HL-60 (cell line): ENCODE results near the gene CD58.
A peak's percentile ranks its signal among the peaks of the same experiment; 100 is the strongest.

Experiments used
- DNase-seq, 2 experiments: peaks; one replicate each; pipeline ENCODE4 v3.0.0-alpha.2; 2010 to 2020; ENCODE audit warnings: low read depth in 1 of 2, low spot score in 1 of 2
- H3K27ac ChIP-seq: fragments of 250-450 bp; sonication (Bioruptor Pico); replicated peaks from 2 replicates; pipeline ENCODE4 v1.5.1; 2020; ENCODE audit warnings: mild to moderate bottlenecking, moderate library complexity
- H3K27me3 ChIP-seq: fragments of 250-450 bp; sonication (Bioruptor Pico); 2 replicates; pipeline ENCODE4 v1.5.1; 2021; ENCODE audit warnings: mild to moderate bottlenecking, moderate library complexity; ENCODE audit not compliant: insufficient read depth, poor library complexity, severe bottlenecking
- H3K4me3 ChIP-seq: replicated peaks from 2 replicates; pipeline ENCODE4 v1.5.1; 2011; ENCODE audit warnings: mild to moderate bottlenecking, control low read depth, low read length; ENCODE audit not compliant: insufficient read depth
- GABPA ChIP-seq: IDR thresholded peaks from 2 replicates; pipeline ENCODE4 v1.6.1; 2012; ENCODE audit warnings: low read depth
- POLR2AphosphoS5 ChIP-seq: IDR thresholded peaks from 2 replicates; pipeline ENCODE4 v1.6.1; 2012; ENCODE audit warnings: low read depth
- REST ChIP-seq: IDR thresholded peaks from 2 replicates; pipeline ENCODE4 v1.6.1; 2012; ENCODE audit warnings: low read depth; ENCODE audit not compliant: insufficient replicate concordance
- SPI1 ChIP-seq: IDR thresholded peaks from 2 replicates; pipeline ENCODE4 v1.6.1; 2012; ENCODE audit warnings: low read depth, mild to moderate bottlenecking, borderline replicate concordance
- TF ChIP-seq, protein P1 (sequence below): IDR thresholded peaks from one replicate; pipeline ENCODE4 v1.5.1; 2011; ENCODE audit warnings: low read length, control low read depth, inconsistent platforms; ENCODE audit not compliant: insufficient read depth

The CD58 gene

DNA sequence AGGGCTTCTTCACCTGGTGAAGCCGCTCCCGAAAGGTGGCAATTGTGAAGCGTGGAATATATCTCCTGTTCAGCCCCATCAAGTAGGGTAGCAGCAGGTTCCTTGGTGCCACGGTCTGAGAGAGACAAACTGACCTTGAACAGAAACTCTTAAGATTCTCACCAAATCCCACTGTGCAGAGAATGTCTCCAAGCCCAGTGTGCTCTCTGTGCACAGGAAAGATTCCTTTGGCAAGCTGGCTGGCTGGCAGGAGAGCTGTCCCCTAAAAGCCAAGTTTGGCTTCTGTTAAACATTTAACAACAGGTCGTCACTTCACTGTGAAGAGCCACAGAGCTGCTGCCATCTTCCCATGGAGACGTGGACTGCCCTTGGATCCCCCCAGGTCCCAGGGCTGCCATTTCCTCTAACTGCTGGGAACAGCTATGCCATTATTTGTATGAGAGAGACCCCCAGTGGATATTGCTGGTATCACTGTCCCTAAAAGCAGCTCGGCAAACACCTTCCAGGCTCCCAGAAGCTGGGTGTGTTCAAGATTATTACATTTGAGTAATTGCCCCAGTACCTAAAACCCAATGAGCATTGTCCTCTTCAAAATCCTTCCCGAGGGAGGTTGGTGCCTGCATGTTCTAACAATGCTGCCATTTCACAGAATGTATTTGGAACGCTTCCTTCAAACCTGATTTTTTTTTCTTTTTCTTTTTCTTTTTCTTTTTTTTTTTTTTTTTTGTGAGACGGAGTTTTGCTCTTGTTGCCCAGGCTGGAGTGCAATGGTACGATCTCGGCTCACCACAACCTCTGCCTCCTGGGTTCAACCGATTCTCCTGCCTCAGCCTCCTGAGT lies 71.8 kb downstream of the CD58 start:
- TF ChIP-seq, protein P1, sequence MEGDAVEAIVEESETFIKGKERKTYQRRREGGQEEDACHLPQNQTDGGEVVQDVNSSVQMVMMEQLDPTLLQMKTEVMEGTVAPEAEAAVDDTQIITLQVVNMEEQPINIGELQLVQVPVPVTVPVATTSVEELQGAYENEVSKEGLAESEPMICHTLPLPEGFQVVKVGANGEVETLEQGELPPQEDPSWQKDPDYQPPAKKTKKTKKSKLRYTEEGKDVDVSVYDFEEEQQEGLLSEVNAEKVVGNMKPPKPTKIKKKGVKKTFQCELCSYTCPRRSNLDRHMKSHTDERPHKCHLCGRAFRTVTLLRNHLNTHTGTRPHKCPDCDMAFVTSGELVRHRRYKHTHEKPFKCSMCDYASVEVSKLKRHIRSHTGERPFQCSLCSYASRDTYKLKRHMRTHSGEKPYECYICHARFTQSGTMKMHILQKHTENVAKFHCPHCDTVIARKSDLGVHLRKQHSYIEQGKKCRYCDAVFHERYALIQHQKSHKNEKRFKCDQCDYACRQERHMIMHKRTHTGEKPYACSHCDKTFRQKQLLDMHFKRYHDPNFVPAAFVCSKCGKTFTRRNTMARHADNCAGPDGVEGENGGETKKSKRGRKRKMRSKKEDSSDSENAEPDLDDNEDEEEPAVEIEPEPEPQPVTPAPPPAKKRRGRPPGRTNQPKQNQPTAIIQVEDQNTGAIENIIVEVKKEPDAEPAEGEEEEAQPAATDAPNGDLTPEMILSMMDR: peak; percentile 80
- TF ChIP-seq SPI1: peak; percentile 60; the same call in 1 of the 2 replicates
- TF ChIP-seq POLR2AphosphoS5: no peak
- no peak for TF ChIP-seq GABPA
- no peak for TF ChIP-seq REST
- no peak overlapping the region for H3K4me3 ChIP-seq
- peak in 1 of 2 experiments; percentile 77 for DNase-seq
- no peaks in the 10 kb centered on the region for H3K27me3 ChIP-seq
- H3K27ac ChIP-seq: no peak overlapping the region; the same call in 1 of the 2 replicates

DNA sequence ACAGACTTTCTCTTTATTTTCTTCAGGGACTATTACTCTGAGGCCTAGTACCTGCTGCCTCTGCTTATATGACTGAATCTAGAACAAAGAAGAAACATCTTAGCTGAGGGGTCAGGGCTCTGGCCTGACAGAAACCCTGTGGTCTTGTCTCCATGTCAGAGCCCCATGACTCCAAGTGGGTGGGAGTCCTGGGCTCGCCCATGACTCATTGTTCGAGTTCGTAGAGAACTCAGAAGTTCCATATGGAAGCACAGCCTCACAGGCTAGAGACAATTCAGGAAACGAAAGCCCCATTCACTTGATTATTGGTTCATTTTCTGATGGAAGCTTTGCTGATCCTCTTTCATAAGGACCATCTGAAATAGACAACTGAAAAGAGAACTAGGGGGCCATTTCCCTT lies 73.2 kb downstream of the CD58 start:
- Histone ChIP-seq H3K4me3 (no peak overlapping the region), H3K27me3 (no peaks in the 10 kb centered on the region), H3K27ac (no peak overlapping the region)
- TF ChIP-seq, protein P1: no peak
- no peak for TF ChIP-seq POLR2AphosphoS5
- no peak for TF ChIP-seq GABPA
- TF ChIP-seq SPI1: no peak
- DNase-seq: no peak

DNA sequence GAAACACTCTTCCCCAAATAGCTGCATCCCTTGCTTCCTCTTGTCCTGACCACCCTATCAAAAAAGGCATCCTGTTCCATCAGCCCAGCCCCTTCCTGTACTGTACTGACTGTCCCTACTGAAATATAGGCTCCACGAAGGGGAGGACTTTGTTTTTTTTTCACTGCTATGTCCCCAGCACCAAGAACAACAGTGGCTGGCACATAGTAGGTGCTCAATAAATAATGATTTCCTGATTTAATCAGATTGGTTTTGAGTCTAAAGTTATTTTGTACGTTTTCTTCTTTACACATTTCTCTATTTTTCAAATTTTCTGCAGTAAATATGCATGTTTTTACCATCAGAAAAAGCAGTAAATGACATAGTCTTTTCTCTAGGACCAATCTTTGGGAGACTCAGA lies 73.9 kb downstream of the CD58 start:
- no peak for TF ChIP-seq POLR2AphosphoS5
- no peak for TF ChIP-seq GABPA
- Histone ChIP-seq H3K4me3 (no peak overlapping the region), H3K27me3 (no peaks in the 10 kb centered on the region), H3K27ac (no peak overlapping the region)
- DNase-seq: no peak

- no peak overlapping the region for H3K4me3 ChIP-seq
- peak; percentile 71 to 76 for DNase-seq
- H3K27me3 ChIP-seq: no peaks in the 10 kb centered on the region
- H3K27ac ChIP-seq: peak overlapping the region; percentile 60
- TF ChIP-seq REST: no peak
- TF ChIP-seq POLR2AphosphoS5: no peak
- no peak for TF ChIP-seq SPI1
- TF ChIP-seq, protein P1: no peak
- no peak for TF ChIP-seq GABPA
Measured at GRCh38 chr1:116496380-116496779, 74.4 kb downstream of the CD58 start.
